HG03139 (cell line): ENCODE measurements around the gene SMAD7.

ENCODE experiments used
- ATAC-seq: cut with Tn5 transposase; IDR thresholded peaks from one replicate; pipeline ENCODE4 v1.9.1; 2021; ENCODE audit not compliant: unreplicated experiment

SMAD7 gene

GRCh38 chr18:48950536-48951447, at the start of gene SMAD7:
Gene SMAD7, minus strand, starts transcription at chr18:48950965. Its CDS starts 541 bp downstream, at chr18:48950424.
- ATAC-seq, result no peak

DNA sequence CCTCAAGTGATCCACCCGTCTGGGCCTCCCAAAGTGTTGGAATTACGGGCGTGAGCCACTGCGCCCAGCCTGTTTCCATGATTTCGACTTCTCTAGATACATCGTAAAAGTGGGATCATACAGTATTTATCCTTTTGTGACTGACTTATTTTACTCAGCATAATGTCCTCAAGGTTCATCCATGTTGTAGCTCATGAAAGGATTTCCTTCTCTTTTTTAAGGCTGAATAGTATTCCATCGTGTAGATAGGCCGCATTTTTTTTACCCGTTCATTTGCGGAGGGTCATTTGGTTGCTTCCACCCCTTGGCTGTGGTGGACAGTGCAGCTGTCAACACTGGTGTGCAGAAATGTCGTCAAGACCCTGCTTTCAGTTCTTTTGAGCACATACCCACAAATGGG, 48.8 kb upstream of the SMAD7 start:
- ATAC-seq, result no peak

- no peak for ATAC-seq
These were observed 47.4 kb upstream of the SMAD7 start for GRCh38 chr18:48997985-48998831.

GRCh38 chr18:48997681-48997984, 46.9 kb upstream of the SMAD7 start:
- no peak for ATAC-seq

DNA sequence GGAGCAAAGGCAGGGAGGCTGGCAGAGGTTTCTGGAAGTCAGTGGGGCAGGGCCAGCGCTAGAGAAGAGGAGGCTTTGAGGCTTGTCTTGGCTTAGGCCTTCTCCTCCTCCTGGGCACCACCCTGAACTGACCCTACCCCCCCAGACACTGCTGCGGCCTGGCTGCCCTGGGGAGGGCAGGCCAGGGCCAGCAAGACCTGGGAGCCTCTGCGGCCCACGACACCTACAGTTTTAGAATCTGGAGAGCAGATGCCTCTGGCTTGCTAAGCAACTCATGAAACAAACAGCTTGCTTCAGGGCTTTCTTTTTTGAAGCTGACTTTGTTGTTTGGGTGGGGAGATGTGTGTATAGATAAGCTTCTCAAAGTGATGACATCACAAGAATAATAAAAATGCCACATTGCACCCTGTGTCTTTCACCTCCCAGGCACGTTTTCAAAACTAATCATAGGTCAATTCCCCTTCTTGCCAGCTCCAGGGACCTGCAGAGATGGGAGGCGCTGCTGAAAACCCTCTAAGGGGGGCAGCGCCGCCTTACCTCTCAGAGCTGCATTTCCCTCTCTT, 46.2 kb upstream of the SMAD7 start:
- no peak for ATAC-seq

DNA sequence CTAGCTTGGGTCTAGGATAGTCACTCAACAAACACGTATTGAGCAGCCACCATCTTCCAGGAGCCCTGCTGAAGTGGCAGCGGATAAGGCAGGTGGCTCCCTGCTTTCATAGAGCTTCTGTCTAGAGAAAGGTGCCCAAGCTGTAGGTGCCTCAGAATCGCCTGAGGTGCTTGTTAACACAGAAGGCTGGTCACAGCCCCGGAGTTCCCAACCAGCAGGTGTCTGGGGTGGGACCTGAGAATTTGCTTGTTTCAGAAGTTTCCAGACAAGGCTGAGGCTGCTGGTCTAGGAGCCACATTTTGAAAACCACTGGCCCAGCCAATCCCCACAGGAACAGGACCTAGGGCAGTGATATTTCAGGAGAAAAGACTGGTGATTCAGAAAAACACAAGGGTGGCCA, 45.3 kb upstream of the SMAD7 start:
- no peak for ATAC-seq

- ATAC-seq, result no peak
These were observed 44.4 kb upstream of the SMAD7 start for GRCh38 chr18:48994926-48995835.

- ATAC-seq, result no peak
These were observed 43.4 kb upstream of the SMAD7 start for GRCh38 chr18:48994044-48994651.

GRCh38 chr18:48993586-48993985, 42.8 kb upstream of the SMAD7 start:
- ATAC-seq, result no peak

DNA sequence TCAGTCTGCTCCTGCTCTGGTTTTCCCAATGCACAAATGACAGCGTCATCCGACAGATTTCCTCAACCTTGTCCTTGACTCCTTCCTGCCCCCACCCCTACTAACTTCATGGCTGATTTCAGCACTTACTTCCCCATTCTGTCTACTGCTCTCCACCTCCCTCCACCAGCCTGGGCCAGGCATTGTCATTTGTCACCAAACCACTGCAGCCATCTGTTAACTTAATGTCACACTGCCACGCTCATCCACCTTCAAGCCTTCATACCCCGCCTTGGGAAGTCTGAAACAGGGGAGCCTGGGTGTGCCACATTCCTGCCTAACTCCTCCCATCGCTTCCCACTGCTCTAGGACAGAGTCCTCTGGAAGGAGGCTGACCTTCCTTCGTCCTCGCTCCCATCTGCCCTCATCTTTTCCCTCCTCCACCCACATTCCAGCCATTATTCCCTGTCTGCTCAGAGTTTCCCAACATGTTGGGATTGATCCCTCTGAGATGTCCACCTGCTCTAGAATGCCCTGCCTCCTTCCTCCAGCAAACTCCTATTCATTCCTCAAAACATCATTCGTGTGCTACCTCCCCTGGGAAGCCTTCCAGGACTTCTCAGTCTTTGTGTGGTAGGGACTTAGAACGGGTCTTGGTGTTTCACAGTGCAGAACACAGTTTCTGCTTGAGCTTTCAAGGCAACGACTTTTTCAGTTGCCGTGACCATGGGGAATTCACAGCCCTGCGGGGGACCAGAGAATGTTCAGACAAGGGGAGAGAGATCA, 42.2 kb upstream of the SMAD7 start:
- no peak for ATAC-seq

DNA sequence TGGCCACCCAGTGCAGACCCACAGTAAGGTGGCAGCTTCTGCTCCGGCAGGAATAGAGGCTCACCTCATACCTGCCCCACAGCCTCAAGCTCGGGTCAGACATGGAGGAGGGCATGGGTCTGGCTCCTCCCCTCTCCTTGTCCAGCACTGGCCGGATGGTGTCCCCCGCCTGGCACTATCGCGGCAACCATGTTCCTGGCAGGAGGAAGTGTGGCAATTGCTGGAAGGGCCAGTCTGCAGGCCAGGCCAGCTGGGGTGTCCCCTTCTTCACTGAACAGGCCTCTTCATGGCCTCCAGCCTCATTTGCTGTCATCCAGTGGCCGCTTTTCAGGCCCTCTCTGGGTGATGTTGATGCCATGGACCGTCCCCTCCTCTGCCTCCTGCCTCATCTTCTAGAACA, 41.4 kb upstream of the SMAD7 start:
- ATAC-seq, result no peak

- ATAC-seq, result no peak
These were observed 40.9 kb upstream of the SMAD7 start for GRCh38 chr18:48991676-48992075.

GRCh38 chr18:48991319-48991660, 40.5 kb upstream of the SMAD7 start:
- no peak for ATAC-seq

- ATAC-seq, result no peak
These were observed 39.9 kb upstream of the SMAD7 start for GRCh38 chr18:48990481-48991318.

GRCh38 chr18:48989304-48990303, 38.8 kb upstream of the SMAD7 start:
- no peak for ATAC-seq

DNA sequence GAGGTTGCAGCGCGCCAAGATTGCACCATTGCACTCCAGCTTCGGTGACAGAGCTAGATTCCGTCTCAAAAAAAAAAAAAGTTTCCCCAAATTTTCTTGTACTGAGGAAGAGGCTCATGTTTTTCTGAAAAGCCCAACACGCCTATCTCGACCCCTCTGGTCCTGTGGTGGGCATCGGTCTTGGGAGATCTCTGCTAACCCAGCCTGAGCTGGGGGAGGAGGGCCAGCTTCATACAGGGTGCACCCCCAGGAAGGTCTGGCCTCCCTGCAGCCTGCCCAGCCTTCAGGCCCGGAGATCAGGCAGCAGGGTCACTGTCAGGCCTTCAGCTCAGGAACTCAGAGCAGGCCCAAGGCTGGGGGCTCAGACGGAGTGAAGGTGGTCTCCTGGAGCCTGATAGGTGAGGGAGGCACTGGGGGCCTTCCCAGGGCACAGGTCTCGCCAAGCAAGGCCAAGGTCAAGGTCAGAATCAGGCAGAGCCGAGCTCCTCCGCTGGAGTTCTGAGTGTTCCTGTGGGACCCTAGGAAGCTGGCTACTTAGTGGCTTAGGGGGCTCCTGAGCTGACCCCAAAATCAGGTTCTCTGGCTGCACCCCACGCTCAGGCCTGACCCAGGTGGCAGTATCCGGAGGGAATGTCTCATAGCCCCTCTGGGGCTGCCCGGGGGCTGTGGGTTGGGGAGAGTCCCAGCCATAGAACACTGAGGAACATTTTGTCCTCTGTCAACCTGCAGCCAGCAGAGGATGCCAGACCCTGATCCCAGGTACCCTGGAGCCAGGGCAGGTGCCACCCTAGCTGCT, 37.9 kb upstream of the SMAD7 start:
- no peak for ATAC-seq

DNA sequence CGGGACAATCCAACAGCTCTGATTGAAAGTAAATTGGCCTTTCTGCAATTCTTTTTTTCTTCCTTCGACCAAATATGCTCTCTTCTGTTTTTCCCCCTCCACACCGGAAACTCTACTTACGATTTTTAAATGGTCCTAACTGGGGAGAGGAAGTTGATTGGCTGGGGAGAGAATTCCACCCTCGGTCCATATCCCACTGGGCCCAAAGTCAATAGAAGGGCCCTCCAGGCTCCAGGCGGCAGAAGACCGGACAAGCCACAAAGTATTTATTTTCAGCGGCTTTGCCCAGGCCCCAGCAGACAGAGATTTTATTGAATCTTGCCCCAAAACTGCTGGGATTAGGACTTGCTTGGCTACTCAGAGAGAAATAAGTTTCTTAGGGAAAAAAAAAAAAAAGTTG, 37.1 kb upstream of the SMAD7 start:
- ATAC-seq, result no peak
